ENCODE measurements around the gene IL1RAPL2. TPM values are rescaled to one million over a fixed set of nuclear protein-coding genes. Genes with fewer than 3 reads are reported as not detected.

IL1RAPL2 gene
- total and polyA plus RNA-seq, 2 of the 8 experiments (the other 6 are each of a cell fraction or from before 2014, with no cell fraction given), result 0.20 to 1.3 TPM

DNA sequence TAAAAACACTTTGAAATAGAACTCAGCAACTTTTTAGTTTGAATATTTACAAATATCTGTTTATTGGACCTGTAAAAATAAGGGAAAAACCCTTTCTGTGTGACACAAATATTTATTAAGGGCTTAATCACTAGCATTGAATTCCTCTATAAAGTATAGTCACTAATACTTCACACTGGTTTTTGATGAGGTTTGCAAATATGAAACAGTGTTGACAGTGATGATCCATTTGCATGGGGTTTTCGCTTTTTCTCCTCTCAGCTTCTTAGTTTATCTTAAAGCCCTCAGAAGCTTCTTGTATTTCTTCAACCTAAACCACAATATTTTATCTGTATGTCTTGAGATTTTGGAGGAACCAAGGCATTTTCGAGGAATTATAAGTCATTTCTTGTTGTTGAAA lies 751.1 kb downstream of the IL1RAPL2 start:
- DNase-seq (ENCODE audit: low read depth in 1 of 2, low spot score in 2 of 2) (no peak), FAIRE-seq (no peak)
- TF ChIP-seq SIX5 (IDR thresholded peaks at IDR 0.05; ENCODE audit: low read depth, low read length) (no peak), KDM1A (IDR thresholded peaks at IDR 0.05; ENCODE audit: borderline replicate concordance, low read length) (no peak), RAD21 (IDR thresholded peaks at IDR 0.05 in 1 of 2, conservative IDR thresholded peaks at IDR 0.05 in 1 of 2; ENCODE audit: low read depth in 2 of 2, low read length in 2 of 2) (no peak), RFX5 (IDR thresholded peaks at IDR 0.05; ENCODE audit: borderline replicate concordance, low read depth, low read length) (no peak), KDM5A (IDR thresholded peaks at IDR 0.05; ENCODE audit: low read length) (no peak), POLR2A (IDR thresholded peaks at IDR 0.05; ENCODE audit: control extremely low read depth in 1 of 2, low read depth in 2 of 2, low read length in 2 of 2) (no peak), GTF2F1 (IDR thresholded peaks at IDR 0.05; ENCODE audit: borderline replicate concordance, low read depth, low read length) (no peak), BRCA1 (IDR thresholded peaks at IDR 0.05; ENCODE audit: low read depth, low read length) (no peak), KDM4A (IDR thresholded peaks at IDR 0.05; ENCODE audit: low read depth, low read length, severe bottlenecking) (no peak), SIN3A (conservative IDR thresholded peaks at IDR 0.05 in 1 of 2, IDR thresholded peaks at IDR 0.05 in 1 of 2; ENCODE audit: low read depth in 1 of 2, low read length in 2 of 2) (no peak), BACH1 (IDR thresholded peaks at IDR 0.05; ENCODE audit: low read length) (no peak), HDAC2 (IDR thresholded peaks at IDR 0.05; ENCODE audit: borderline replicate concordance in 1 of 2, low read depth in 2 of 2, low read length in 2 of 2) (no peak)
- TF ChIP-seq, protein P1, sequence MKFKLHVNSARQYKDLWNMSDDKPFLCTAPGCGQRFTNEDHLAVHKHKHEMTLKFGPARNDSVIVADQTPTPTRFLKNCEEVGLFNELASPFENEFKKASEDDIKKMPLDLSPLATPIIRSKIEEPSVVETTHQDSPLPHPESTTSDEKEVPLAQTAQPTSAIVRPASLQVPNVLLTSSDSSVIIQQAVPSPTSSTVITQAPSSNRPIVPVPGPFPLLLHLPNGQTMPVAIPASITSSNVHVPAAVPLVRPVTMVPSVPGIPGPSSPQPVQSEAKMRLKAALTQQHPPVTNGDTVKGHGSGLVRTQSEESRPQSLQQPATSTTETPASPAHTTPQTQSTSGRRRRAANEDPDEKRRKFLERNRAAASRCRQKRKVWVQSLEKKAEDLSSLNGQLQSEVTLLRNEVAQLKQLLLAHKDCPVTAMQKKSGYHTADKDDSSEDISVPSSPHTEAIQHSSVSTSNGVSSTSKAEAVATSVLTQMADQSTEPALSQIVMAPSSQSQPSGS (IDR thresholded peaks at IDR 0.05; ENCODE audit: low read length), result no peak

More for the DNA sequence above, 751.1 kb downstream of the IL1RAPL2 start:
- H2BK20ac ChIP-seq (ENCODE audit: low read length), result no peak overlapping the region
- CTCF ChIA-PET (ENCODE audit: partially characterized antibody), result no interaction called here
- H4K8ac ChIP-seq (ENCODE audit: extremely low read depth, insufficient read depth, low read length), result no peak overlapping the region
- H3K36me3 ChIP-seq (ENCODE audit: control insufficient read depth in 2 of 4, insufficient read depth in 4 of 4, low read length in 3 of 4), result no peaks in the 10 kb centered on the region
- H3K4ac ChIP-seq (replicated peaks; ENCODE audit: insufficient read length, low read depth, low read length), result no peak overlapping the region
- H3K56ac ChIP-seq (replicated peaks; ENCODE audit: insufficient read length, low read depth, low read length), result no peak overlapping the region
- no peak overlapping the region for H3K9ac ChIP-seq (replicated peaks in 1 of 4; ENCODE audit: extremely low read depth in 1 of 4, low read depth in 3 of 4, low read length in 3 of 4)
- no peak overlapping the region for H4K91ac ChIP-seq (replicated peaks; ENCODE audit: insufficient read length, low read length)
- no peaks in the 10 kb centered on the region for H3K23me2 ChIP-seq (ENCODE audit: low read depth, low read length)
- H3K4me1 ChIP-seq (replicated peaks in 1 of 4; ENCODE audit: control insufficient read depth in 3 of 4, insufficient read depth in 4 of 4, low read length in 3 of 4), result no peaks in the 10 kb centered on the region
- no peak overlapping the region for H2AFZ ChIP-seq (ENCODE audit: low read length)
- no peak overlapping the region for H2BK5ac ChIP-seq (ENCODE audit: low read depth, low read length)
- no peaks in the 10 kb centered on the region for H3K27me3 ChIP-seq (replicated peaks in 1 of 4; ENCODE audit: control insufficient read depth in 3 of 4, extremely low read depth in 1 of 4, insufficient read depth in 3 of 4, low read length in 3 of 4)
- H3K9me3 ChIP-seq (ENCODE audit: insufficient read depth in 2 of 2, low read depth in 1 of 2, low read length in 1 of 2), result no peaks in the 10 kb centered on the region
- H4K20me1 ChIP-seq (replicated peaks in 1 of 2; ENCODE audit: control insufficient read depth in 1 of 2, insufficient read depth in 2 of 2, low read length in 2 of 2), result no peaks in the 10 kb centered on the region
- H2BK120ac ChIP-seq (replicated peaks; ENCODE audit: low read depth, low read length), result no peak overlapping the region
- H4K5ac ChIP-seq (ENCODE audit: insufficient read length, low read depth, low read length), result no peak overlapping the region
- H2BK12ac ChIP-seq (ENCODE audit: low read depth, low read length), result no peak overlapping the region
- no peaks in the 10 kb centered on the region for H3K79me1 ChIP-seq (ENCODE audit: low read depth, low read length)
- H3K27ac ChIP-seq (ENCODE audit: low read depth, low read length), result no peak overlapping the region
- H3K18ac ChIP-seq (ENCODE audit: extremely low read depth, low read length), result no peak overlapping the region
- H3K14ac ChIP-seq (ENCODE audit: insufficient read length), result no peak overlapping the region
- no peak overlapping the region for H3K23ac ChIP-seq (ENCODE audit: insufficient read length)
- no peaks in the 10 kb centered on the region for H3K79me2 ChIP-seq (ENCODE audit: control insufficient read depth in 1 of 2, insufficient read depth in 2 of 2, low read length in 2 of 2)
- H2AK5ac ChIP-seq (ENCODE audit: low read depth, low read length), result no peak overlapping the region
- H3K4me3 ChIP-seq (ENCODE audit: extremely low read depth in 1 of 4, insufficient read depth in 2 of 4, low read depth in 3 of 4, low read length in 4 of 4), result no peak overlapping the region
- no peak overlapping the region for H2BK15ac ChIP-seq (ENCODE audit: low read length)
- H3K4me2 ChIP-seq (ENCODE audit: insufficient read depth in 1 of 2, low read depth in 2 of 2, low read length in 2 of 2), result no peak overlapping the region
- 77% methylated on average over 2 of the region's 2 CpGs; no CpG with 5 or more reads in 1 of the 2 experiments for WGBS, 2 experiments (ENCODE audit: extremely low coverage in 1 of 2, insufficient coverage in 1 of 2, insufficient read length in 1 of 2, insufficient replicate concordance in 2 of 2, low coverage in 1 of 2, low lambda C conversion rate in 2 of 2, missing lambda C conversion rate in 1 of 2)
- POLR2A ChIA-PET (ENCODE audit: partially characterized antibody), result no interaction called here

Measured in H1 (cell line).